ENCODE results near the gene SERPINA9.

DNA sequence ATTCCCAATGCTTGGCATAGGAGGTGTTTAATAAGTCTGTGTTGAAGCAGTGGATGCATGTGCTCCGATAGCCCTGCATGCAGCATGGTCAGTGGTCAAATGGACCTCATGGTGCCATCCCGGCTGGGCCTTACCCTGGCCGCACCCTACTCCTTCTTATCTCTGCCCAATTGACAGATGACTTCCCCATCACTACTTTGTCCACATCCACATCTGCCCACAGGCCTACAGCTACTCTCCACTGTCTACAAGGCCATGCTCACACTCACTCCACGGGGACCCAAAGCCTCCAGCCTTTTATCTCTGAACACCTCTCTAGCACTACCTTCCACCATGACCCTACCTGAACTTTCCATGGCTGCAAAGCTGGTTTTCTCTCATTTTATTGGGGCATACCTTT lies 34.9 kb downstream of the SERPINA9 start:
- TF ChIP-seq GLIS3 (CRISPR knock-in tag; IDR thresholded peaks at IDR 0.05) (no peak), BACH2 (CRISPR knock-in tag; IDR thresholded peaks at IDR 0.05; ENCODE audit: borderline replicate concordance) (no peak), ZFP30 (CRISPR knock-in tag; IDR thresholded peaks at IDR 0.05) (no peak), CSDC2 (CRISPR knock-in tag; IDR thresholded peaks at IDR 0.05) (no peak), TOX (CRISPR knock-in tag; IDR thresholded peaks at IDR 0.05; ENCODE audit: borderline replicate concordance) (no peak), PPARA (CRISPR knock-in tag; IDR thresholded peaks at IDR 0.05; ENCODE audit: borderline replicate concordance) (no peak), OSR1 (CRISPR knock-in tag; IDR thresholded peaks at IDR 0.05) (no peak)
- TF ChIP-seq, protein P1, sequence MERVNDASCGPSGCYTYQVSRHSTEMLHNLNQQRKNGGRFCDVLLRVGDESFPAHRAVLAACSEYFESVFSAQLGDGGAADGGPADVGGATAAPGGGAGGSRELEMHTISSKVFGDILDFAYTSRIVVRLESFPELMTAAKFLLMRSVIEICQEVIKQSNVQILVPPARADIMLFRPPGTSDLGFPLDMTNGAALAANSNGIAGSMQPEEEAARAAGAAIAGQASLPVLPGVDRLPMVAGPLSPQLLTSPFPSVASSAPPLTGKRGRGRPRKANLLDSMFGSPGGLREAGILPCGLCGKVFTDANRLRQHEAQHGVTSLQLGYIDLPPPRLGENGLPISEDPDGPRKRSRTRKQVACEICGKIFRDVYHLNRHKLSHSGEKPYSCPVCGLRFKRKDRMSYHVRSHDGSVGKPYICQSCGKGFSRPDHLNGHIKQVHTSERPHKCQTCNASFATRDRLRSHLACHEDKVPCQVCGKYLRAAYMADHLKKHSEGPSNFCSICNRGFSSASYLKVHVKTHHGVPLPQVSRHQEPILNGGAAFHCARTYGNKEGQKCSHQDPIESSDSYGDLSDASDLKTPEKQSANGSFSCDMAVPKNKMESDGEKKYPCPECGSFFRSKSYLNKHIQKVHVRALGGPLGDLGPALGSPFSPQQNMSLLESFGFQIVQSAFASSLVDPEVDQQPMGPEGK (CRISPR knock-in tag; IDR thresholded peaks at IDR 0.05; ENCODE audit: borderline replicate concordance), result no peak
- TF ChIP-seq, protein P2, sequence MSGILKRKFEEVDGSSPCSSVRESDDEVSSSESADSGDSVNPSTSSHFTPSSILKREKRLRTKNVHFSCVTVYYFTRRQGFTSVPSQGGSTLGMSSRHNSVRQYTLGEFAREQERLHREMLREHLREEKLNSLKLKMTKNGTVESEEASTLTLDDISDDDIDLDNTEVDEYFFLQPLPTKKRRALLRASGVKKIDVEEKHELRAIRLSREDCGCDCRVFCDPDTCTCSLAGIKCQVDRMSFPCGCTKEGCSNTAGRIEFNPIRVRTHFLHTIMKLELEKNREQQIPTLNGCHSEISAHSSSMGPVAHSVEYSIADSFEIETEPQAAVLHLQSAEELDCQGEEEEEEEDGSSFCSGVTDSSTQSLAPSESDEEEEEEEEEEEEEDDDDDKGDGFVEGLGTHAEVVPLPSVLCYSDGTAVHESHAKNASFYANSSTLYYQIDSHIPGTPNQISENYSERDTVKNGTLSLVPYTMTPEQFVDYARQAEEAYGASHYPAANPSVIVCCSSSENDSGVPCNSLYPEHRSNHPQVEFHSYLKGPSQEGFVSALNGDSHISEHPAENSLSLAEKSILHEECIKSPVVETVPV (CRISPR knock-in tag; IDR thresholded peaks at IDR 0.05), result no peak
- TF ChIP-seq, protein P3, sequence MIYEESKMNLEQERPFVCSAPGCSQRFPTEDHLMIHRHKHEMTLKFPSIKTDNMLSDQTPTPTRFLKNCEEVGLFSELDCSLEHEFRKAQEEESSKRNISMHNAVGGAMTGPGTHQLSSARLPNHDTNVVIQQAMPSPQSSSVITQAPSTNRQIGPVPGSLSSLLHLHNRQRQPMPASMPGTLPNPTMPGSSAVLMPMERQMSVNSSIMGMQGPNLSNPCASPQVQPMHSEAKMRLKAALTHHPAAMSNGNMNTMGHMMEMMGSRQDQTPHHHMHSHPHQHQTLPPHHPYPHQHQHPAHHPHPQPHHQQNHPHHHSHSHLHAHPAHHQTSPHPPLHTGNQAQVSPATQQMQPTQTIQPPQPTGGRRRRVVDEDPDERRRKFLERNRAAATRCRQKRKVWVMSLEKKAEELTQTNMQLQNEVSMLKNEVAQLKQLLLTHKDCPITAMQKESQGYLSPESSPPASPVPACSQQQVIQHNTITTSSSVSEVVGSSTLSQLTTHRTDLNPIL (CRISPR knock-in tag; IDR thresholded peaks at IDR 0.05; ENCODE audit: low read depth), result no peak
